ENCODE measurements around the gene CADPS.
A peak's percentile ranks its signal among the peaks of the same experiment; 100 is the strongest.

CADPS gene

DNA sequence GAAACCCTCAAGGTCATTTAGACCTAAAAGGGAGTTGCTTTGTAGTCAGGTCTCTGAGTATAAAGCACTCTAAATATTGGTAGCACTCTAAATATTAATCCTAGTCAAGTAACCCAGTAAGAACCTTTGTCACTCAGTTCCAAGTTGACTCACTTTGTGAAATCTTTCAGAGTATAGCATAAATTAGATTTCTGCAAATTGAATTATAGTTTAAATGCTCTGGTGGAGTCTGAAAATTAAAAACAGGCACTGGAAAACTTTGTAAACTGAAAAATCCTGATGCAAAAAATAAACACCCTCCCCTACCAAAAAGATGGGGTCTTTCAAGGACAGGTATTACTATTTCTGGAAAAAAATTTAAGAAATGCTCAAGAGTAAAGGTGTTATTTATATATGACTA lies 305.6 kb downstream of the CADPS start:
- H3K27ac ChIP-seq = no peak overlapping the region
- TF ChIP-seq, protein P1, sequence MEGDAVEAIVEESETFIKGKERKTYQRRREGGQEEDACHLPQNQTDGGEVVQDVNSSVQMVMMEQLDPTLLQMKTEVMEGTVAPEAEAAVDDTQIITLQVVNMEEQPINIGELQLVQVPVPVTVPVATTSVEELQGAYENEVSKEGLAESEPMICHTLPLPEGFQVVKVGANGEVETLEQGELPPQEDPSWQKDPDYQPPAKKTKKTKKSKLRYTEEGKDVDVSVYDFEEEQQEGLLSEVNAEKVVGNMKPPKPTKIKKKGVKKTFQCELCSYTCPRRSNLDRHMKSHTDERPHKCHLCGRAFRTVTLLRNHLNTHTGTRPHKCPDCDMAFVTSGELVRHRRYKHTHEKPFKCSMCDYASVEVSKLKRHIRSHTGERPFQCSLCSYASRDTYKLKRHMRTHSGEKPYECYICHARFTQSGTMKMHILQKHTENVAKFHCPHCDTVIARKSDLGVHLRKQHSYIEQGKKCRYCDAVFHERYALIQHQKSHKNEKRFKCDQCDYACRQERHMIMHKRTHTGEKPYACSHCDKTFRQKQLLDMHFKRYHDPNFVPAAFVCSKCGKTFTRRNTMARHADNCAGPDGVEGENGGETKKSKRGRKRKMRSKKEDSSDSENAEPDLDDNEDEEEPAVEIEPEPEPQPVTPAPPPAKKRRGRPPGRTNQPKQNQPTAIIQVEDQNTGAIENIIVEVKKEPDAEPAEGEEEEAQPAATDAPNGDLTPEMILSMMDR (IDR thresholded peaks at IDR 0.05) = no peak
- no peak for TF ChIP-seq ZFX (IDR thresholded peaks at IDR 0.05; ENCODE audit: borderline replicate concordance)

DNA sequence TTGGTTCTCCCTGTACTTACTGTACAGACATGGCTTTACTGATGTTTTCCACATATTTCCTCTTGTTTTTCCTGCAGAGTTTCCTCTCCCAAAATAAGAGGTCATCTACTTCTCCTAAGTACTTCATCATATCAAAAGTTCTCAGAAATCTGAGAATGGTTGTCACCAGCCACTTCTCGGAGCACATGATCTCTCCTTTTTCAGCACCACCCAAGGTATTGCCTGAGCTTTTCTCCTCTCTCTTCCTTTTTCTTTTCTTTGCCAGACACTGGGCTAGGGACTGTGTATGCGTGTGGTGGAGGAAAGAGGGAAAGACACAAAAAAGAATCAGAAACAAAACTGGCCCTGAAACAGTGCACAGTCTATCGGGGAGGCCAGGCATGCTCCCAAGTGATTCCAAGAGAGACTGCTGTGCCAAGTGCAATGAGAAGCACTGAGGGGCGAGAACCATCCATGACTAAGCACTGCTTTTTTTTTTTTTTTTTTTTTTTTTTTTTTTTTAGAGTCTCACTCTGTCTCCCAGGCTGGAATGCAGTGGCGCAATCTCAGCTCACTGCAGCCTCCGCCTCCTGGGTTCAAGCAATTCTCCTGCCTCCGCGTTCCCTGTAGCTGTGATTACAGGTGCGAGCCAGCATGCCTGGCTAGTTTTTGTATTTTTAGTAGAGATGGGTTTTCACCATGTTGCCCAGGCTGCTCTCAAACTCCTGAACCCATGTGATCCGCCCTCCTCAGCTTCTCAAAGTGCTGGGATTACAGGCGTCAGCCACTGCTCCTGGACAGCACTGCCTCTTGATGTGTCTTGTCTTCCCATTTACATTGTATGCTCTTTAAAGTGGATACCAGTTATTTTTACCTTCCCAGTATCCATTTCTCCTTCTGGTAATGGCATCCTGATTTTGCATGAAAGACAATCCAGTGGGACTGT lies 307.9 kb downstream of the CADPS start:
- H3K27ac ChIP-seq = no peak overlapping the region
- TF ChIP-seq ZFX (IDR thresholded peaks at IDR 0.05; ENCODE audit: borderline replicate concordance) = no peak
- TF ChIP-seq, protein P1 (IDR thresholded peaks at IDR 0.05) = no peak

DNA sequence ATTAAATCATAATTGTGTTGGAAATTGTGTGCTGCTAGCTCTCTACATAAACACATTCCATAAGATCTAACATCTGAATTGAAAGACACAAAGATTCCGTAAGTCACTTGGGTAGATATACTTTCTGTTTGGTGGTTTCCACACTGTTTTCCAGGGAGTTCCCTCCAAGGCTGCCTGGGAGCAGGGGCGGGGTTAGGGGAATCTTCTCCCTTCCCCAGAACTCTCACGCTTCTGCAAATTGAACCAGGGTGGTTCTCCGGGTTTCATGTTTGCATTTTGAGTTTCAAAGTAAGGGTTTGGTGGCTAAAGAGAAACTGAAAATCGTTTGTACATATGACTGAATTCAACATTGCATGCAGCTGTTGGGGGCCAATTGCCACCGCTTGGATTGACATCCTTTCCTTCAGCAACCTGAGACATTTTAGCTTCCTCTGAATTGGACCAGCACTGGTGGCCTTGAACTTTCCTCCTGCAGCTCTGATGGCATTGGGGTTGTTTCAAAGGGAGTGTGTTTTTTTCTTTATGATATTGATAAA lies 309.1 kb downstream of the CADPS start:
- H3K27ac ChIP-seq = no peak overlapping the region
- TF ChIP-seq ZFX (IDR thresholded peaks at IDR 0.05; ENCODE audit: borderline replicate concordance) = no peak
- TF ChIP-seq, protein P1 (IDR thresholded peaks at IDR 0.05) = no peak

DNA sequence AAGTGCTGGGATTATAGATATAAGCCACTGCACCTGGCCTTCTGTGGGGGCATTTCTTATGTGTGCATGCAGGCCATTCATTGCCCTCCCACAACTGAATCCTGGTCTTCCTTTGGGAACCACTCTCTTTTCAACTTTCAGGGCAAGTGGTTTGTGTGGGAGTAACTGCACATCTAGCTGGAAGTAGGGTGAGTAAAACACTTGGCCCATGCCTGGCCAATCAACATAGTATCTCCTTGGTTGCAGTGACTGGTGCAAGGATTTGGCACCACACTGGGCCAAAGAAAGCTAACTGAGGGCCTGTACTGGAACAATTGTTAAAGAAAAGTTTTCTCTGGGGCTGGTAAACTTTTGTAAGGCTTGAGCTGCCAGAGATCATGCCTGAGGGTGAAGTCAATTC lies 312.6 kb downstream of the CADPS start:
- no peak overlapping the region for H3K27ac ChIP-seq
- TF ChIP-seq ZFX (IDR thresholded peaks at IDR 0.05; ENCODE audit: borderline replicate concordance) = no peak
- TF ChIP-seq, protein P1 (IDR thresholded peaks at IDR 0.05) = no peak

DNA sequence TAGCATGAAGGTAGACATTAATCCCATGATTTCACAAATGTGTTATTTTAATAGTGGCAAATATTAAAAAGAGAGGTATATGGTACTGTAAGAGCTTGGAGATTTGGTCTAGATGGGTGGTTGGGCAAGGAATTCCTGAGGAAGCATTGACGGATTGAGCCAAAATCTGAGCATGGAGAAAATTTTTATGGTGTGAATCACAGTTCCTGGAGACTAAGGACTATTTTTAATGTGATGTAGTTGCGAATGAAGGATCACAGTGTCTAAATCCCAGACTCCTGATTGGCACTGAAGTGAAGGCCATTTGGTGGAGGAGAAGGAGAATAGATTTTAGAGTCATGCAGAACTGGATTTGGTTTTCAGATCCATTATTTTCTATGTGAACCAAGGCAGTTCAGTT lies 313.2 kb downstream of the CADPS start:
- H3K27ac ChIP-seq = no peak overlapping the region
- TF ChIP-seq, protein P1 (IDR thresholded peaks at IDR 0.05) = no peak
- TF ChIP-seq ZFX (IDR thresholded peaks at IDR 0.05; ENCODE audit: borderline replicate concordance) = no peak

DNA sequence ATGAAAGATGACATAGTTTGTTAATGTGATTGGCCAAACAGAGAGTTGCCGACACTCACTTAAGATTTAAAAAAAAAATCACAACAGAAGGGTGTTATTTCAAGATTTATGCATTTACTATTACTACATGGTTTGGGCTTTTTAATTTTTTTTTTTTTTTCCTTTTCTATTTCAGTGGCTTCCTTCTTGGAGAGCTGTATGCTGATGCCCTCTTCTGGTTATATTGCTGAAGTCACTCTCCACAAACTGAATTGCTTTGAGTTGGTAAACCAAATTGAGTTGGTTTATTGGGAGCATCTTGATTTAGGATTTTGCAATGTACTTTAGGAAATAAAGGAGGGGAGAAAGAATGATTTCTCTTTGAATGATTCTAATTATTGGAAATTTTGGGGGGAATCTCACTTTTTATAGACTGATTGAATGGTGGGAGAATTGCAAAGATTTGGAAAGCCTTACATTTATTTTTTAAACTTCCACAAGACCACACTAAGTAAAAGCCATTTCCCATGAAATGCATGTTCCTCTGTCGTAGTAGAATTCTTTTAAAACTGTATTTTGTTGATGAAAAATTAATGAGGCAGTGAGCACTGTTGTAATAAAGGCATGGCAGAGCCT lies 315.3 kb downstream of the CADPS start:
- TF ChIP-seq, protein P1 (IDR thresholded peaks at IDR 0.05) = peak; percentile 68
- TF ChIP-seq ZFX (IDR thresholded peaks at IDR 0.05; ENCODE audit: borderline replicate concordance) = no peak
- H3K27ac ChIP-seq = no peak overlapping the region

All from 22Rv1 (cell line).